Measurements from ENCODE around the gene CPNE5.

- TF ChIP-seq CTCF (IDR thresholded peaks at IDR 0.05): no peak
- no peak for TF ChIP-seq SIN3A (IDR thresholded peaks at IDR 0.05; ENCODE audit: borderline replicate concordance, insufficient read depth, low read depth, low read length)
- no peak for TF ChIP-seq TCF7L2 (IDR thresholded peaks at IDR 0.05; ENCODE audit: low read depth, low read length)
- TF ChIP-seq POLR2AphosphoS5 (IDR thresholded peaks at IDR 0.05; ENCODE audit: low read depth, low read length): no peak
Measured at GRCh38 chr6:36827261-36828079, 11.8 kb downstream of the CPNE5 start.

Data from Panc1 (cell line).